Esophagus muscularis mucosa (tissue), 3 donors: Measurements from ENCODE around the gene SYNE1.

Source experiments
- POLR2A ChIP-seq: fragments of 450-650 bp; IDR thresholded peaks from one replicate; pipeline ENCODE4 v1.6.1; 2017; ENCODE audit warnings: antibody characterized with exemption, moderate library complexity, mild to moderate bottlenecking, low read depth
- POLR2AphosphoS5 ChIP-seq, 2 donors: sonication (generic); formaldehyde crosslinking; IDR thresholded peaks; one replicate each; pipeline ENCODE4 v1.6.1; 2017; ENCODE audit warnings: antibody characterized with exemption in 2 of 2
- TF ChIP-seq, protein P1 (sequence below), 3 experiments: fragments of 200-600 bp in 2 of 3; fragments of 450-650 bp in 1 of 3; sonication (generic) in 2 of 3; IDR thresholded peaks; one replicate each; pipeline ENCODE4 v1.5.1; 2017 to 2019; ENCODE audit warnings: antibody characterized with exemption in 3 of 3, mild to moderate bottlenecking in 2 of 3, moderate library complexity in 1 of 3

DNA sequence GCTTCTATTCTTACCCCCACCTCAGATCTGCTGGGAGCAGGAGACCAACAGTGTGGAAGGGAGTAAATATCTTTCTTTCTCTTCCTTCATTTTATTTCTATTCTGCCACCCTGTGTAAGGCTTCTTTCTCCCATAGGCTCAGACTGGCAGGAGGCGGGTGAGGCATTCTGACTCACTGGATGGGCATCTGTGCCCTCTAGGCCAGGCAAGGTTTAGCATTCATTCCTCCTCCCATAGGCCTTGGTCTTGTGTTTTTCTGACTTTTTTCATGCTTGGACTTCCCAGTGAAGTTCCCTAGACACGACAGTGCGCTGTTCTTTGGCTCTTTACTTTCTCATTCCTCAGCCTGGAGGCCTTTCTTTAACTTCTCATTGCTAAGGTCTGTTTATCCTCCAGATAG lies 235.2 kb downstream of the SYNE1 start:
- TF ChIP-seq POLR2A (no peak), POLR2AphosphoS5 (IDR thresholded peaks at IDR 0.05) (no peak)
- TF ChIP-seq, protein P1, sequence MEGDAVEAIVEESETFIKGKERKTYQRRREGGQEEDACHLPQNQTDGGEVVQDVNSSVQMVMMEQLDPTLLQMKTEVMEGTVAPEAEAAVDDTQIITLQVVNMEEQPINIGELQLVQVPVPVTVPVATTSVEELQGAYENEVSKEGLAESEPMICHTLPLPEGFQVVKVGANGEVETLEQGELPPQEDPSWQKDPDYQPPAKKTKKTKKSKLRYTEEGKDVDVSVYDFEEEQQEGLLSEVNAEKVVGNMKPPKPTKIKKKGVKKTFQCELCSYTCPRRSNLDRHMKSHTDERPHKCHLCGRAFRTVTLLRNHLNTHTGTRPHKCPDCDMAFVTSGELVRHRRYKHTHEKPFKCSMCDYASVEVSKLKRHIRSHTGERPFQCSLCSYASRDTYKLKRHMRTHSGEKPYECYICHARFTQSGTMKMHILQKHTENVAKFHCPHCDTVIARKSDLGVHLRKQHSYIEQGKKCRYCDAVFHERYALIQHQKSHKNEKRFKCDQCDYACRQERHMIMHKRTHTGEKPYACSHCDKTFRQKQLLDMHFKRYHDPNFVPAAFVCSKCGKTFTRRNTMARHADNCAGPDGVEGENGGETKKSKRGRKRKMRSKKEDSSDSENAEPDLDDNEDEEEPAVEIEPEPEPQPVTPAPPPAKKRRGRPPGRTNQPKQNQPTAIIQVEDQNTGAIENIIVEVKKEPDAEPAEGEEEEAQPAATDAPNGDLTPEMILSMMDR (IDR thresholded peaks at IDR 0.05), result no peak
